Prostate gland (tissue), 2 donors: ENCODE data around the gene VPS72. TPM values are rescaled to one million over a fixed set of nuclear protein-coding genes. Genes with fewer than 3 reads are reported as not detected.

Experiments used
- DNase-seq: peaks from one replicate; pipeline ENCODE4 v3.0.0-alpha.2; 2019; ENCODE audit warnings: low spot score
- H3K27ac ChIP-seq, 2 donors: fragments of 200-600 bp; sonication (generic); 2 replicates each; pipeline ENCODE4 v1.5.1; 2017 to 2019
- H3K27me3 ChIP-seq: fragments of 200-600 bp; sonication (generic); replicated peaks from 2 replicates; pipeline ENCODE4 v1.5.1; 2019; ENCODE audit not compliant: insufficient read depth
- H3K36me3 ChIP-seq, 2 donors: fragments of 200-600 bp; sonication (generic); 1 replicate in 1 of 2; 2 replicates in 1 of 2; pipeline versions ENCODE4 v1.5.1 to v1.8.1; 2017 to 2019
- H3K4me1 ChIP-seq: fragments of 200-600 bp; sonication (generic); replicated peaks from 2 replicates; pipeline ENCODE4 v1.5.1; 2019
- H3K4me3 ChIP-seq, 2 donors: fragments of 200-600 bp; sonication (generic); 2 replicates each; pipeline ENCODE4 v1.5.1; 2017 to 2019
- H3K9me3 ChIP-seq: fragments of 200-600 bp; sonication (generic); 2 replicates; pipeline ENCODE4 v1.5.1; 2017
- POLR2A ChIP-seq: fragments of 450-650 bp; IDR thresholded peaks from one replicate; pipeline ENCODE4 v1.6.1; 2016; ENCODE audit warnings: antibody characterized with exemption, mild to moderate bottlenecking
- POLR2AphosphoS5 ChIP-seq: sonication (generic); formaldehyde crosslinking; IDR thresholded peaks from one replicate; pipeline ENCODE4 v1.6.1; 2017; ENCODE audit warnings: antibody characterized with exemption
- WGBS: methylation state at CpG from one replicate; pipeline ENCODE4 v1.1.5; 2018; 5-methylcytosine and 5-hydroxymethylcytosine counted together
- intact Hi-C: fragments of 100-400 bp; cut with DNase I; formaldehyde crosslinking; loops from one replicate; pipeline ENCODE4 v1.14.2; 2022
- total RNA-seq, 2 donors: library from RNA; depleted of rRNA; stranded (reverse); fragments of >200 nt; gene quantifications; one replicate each; pipeline ENCODE4 v1.1.0, GENCODE V29; 2016
- TF ChIP-seq, protein P1 (sequence below), 4 experiments: fragments of 200-600 bp in 2 of 4; fragments of 450-650 bp in 2 of 4; sonication (generic) in 2 of 4; IDR thresholded peaks; 1 replicate in 3 of 4; 2 replicates in 1 of 4; pipeline ENCODE4 v1.5.1; 2016 to 2019; ENCODE audit warnings: antibody characterized with exemption in 4 of 4, mild to moderate bottlenecking in 2 of 4, moderate library complexity in 2 of 4

VPS72 gene
- total RNA-seq, 2 donors from 2014 or later, result 49.4 to 52.7 TPM

DNA sequence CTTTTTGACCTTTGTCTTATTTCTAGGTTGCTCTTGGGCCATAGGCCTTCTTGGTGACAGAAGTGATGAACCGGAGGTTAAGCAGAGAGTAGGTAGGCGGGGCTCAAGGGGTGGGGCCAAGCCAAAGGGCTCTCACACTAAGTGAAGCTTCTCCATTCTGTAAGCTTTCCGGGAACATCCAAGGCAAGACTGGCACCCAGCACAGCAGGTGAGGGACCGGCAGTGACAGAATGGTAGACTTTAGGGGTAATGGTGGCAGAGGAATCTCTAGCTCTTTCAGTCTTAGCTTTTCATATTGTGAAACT is 33.5 kb downstream of the VPS72 start, which contains the start of gene TNFAIP8L2:
Gene TNFAIP8L2, plus strand, starts transcription at position 135 of the 305 bp plus-strand sequence. CDS start 2,049 bp downstream, outside the sequence.
- H3K36me3 ChIP-seq, result peaks cover 0 to 8% of the 10 kb centered on the region in 2 donors
- TF ChIP-seq POLR2A, result no peak
- TF ChIP-seq, protein P1, sequence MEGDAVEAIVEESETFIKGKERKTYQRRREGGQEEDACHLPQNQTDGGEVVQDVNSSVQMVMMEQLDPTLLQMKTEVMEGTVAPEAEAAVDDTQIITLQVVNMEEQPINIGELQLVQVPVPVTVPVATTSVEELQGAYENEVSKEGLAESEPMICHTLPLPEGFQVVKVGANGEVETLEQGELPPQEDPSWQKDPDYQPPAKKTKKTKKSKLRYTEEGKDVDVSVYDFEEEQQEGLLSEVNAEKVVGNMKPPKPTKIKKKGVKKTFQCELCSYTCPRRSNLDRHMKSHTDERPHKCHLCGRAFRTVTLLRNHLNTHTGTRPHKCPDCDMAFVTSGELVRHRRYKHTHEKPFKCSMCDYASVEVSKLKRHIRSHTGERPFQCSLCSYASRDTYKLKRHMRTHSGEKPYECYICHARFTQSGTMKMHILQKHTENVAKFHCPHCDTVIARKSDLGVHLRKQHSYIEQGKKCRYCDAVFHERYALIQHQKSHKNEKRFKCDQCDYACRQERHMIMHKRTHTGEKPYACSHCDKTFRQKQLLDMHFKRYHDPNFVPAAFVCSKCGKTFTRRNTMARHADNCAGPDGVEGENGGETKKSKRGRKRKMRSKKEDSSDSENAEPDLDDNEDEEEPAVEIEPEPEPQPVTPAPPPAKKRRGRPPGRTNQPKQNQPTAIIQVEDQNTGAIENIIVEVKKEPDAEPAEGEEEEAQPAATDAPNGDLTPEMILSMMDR (IDR thresholded peaks at IDR 0.05), result no peak
- no peak for TF ChIP-seq POLR2AphosphoS5
- 64% methylated on average over 4 of the region's 4 CpGs for WGBS
- DNase-seq, result no peak
- H3K4me3 ChIP-seq, result peak within 1 kb of the TSS; percentile 3 to 9
- H3K27ac ChIP-seq, result no peak within 1 kb of the TSS
- H3K27me3 ChIP-seq, result no peaks in the 10 kb centered on the region
- H3K9me3 ChIP-seq, result no peaks in the 10 kb centered on the region
- intact Hi-C loops, result loop anchor here (5.0 kb wide), 2 partner anchors 54 to 134 kb away; no protein-coding TSS in a partner anchor
- no peaks in the 10 kb centered on the region for H3K4me1 ChIP-seq

DNA sequence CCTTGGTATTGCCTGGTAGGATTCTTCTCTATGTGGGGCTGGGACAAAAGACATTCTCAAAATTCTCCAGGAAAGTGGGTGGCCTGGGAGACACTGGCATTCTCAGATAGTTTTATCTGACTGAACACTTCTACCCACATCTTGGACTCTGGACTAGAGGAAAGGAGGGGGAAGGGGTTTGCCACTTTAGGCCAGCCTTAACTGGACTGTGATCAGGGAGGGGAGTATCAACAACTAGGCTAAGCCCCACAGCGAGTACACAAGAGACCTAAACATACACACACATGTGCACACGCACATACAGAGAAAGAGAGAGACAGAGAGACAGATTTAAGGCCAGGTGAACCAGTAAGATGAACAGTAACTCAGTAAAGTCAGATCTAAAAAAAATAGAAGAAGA is 42.3 kb downstream of the VPS72 start:
- Histone ChIP-seq H3K4me3 (no peak overlapping the region), H3K27me3 (no peaks in the 10 kb centered on the region), H3K4me1 (no peaks in the 10 kb centered on the region), H3K36me3 (no peaks in the 10 kb centered on the region), H3K27ac (no peak overlapping the region), H3K9me3 (no peaks in the 10 kb centered on the region)
- intact Hi-C loops, result loop anchor here (5.0 kb wide), 1 partner anchor 80 kb away; no protein-coding TSS in a partner anchor
- TF ChIP-seq, protein P1 (IDR thresholded peaks at IDR 0.05), result no peak
- TF ChIP-seq POLR2AphosphoS5, result no peak
- no peak for TF ChIP-seq POLR2A
- WGBS, result 96% methylated on average over 2 of the region's 2 CpGs
- DNase-seq, result no peak

DNA sequence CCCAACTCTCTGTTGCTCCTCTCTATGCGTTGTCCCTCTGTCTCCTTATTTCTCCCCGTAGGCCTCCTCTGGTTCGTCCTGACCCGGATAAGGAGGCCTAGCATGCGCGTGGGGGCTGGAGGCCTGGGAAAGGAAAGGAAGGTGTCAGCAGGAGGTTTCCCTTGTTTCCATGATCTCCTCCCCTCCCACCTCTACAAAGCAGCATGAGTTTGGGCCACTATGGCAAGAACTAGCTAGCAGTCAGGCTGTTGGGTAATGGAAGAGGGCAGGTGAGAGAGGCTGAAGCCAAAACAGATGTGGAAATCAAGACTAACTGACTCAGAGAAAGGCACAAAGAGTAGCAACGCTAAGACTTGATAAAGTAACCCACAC is 42.9 kb downstream of the VPS72 start:
- 20% methylated on average over 7 of the region's 7 CpGs for WGBS
- Histone ChIP-seq H3K4me1 (no peaks in the 10 kb centered on the region), H3K27me3 (no peaks in the 10 kb centered on the region), H3K4me3 (peak overlapping the region; percentile 62 to 75), H3K36me3 (no peaks in the 10 kb centered on the region), H3K9me3 (no peaks in the 10 kb centered on the region), H3K27ac (peak overlapping the region; percentile 59 to 68)
- TF ChIP-seq, protein P1 (IDR thresholded peaks at IDR 0.05), result no peak
- no peak for TF ChIP-seq POLR2AphosphoS5
- TF ChIP-seq POLR2A, result no peak
- no peak for DNase-seq
- intact Hi-C loops, result loop anchor here (5.0 kb wide), 1 partner anchor 80 kb away; no protein-coding TSS in a partner anchor

DNA sequence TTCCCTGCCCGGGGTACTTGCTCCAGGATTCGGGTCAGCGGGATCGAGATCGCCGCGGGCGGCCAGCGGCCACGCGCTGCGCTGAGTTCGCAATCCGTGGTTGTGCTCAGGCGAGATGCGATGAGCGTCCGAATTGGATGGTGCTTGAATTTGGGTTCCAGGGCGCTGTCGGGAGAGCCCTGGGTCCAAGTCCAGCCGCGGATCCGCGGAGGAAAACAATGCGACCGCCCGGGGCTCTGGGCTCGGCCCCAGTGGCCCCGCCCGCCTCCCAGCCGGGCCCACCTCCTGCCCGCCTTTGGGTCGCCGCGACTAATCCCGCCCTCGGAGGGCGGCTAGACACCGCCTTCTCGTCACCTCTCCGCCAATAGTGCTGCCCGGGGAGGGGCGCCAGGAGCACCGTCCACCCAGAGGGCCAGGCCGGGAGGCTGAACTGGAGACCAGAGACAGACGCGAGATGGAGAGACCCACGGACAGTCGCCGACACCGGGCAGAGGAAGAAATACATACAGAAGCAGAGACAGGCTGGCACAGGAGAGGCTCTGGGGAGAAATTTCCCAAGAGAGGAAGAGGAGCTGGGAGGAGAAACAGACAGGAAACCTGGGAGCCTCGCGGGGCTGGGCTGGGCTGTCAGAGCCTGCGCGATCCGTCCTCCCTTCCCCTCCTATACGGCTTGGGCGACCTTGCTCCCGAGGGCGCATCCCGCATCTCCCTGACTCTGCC is 43.4 kb downstream of the VPS72 start, which contains the start of gene SEMA6C:
Gene SEMA6C, minus strand, starts transcription at position 220 of the 720 bp plus-strand sequence. CDS start 4,010 bp downstream, outside the sequence.
- under 1% methylated on average over 31 of the region's 61 CpGs for WGBS
- Histone ChIP-seq H3K27me3 (no peaks in the 10 kb centered on the region), H3K27ac (peak within 1 kb of the TSS; percentile 59 to 68), H3K4me3 (peak within 1 kb of the TSS; percentile 62 to 75), H3K4me1 (no peaks in the 10 kb centered on the region), H3K36me3 (no peaks in the 10 kb centered on the region), H3K9me3 (no peaks in the 10 kb centered on the region)
- intact Hi-C loops, result loop anchor here (5.0 kb wide), 1 partner anchor 79 kb away; no protein-coding TSS in a partner anchor
- TF ChIP-seq, protein P1 (IDR thresholded peaks at IDR 0.05), result peak in 1 of 4 experiments; percentile 22
- TF ChIP-seq POLR2AphosphoS5 (peak; percentile 95), POLR2A (peak; percentile 90)
- DNase-seq, result peak; percentile 94

DNA sequence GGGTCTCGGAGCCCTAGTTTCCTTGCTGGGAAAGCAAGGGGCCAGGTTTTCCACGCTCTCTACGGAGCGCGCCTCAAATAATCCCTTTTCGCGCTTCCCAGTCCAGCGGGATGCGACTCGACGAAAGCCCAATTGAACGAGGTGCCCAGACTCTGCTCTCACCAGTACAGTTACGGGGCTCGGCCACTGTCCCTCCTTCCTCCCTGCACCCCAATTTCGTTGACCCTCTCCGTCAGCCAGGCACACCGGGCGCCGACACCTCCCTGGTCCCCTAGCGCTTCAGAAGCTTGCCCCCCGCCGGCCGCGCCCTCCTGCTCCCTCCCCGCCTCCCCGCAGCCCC is 44.0 kb downstream of the VPS72 start:
- Histone ChIP-seq H3K36me3 (no peaks in the 10 kb centered on the region), H3K27ac (peak overlapping the region; percentile 59 to 68), H3K4me1 (no peaks in the 10 kb centered on the region), H3K27me3 (no peaks in the 10 kb centered on the region), H3K4me3 (peak overlapping the region; percentile 62 to 75), H3K9me3 (no peaks in the 10 kb centered on the region)
- DNase-seq, result no peak
- intact Hi-C loops, result loop anchor here (5.0 kb wide), 1 partner anchor 79 kb away; no protein-coding TSS in a partner anchor
- TF ChIP-seq, protein P1 (IDR thresholded peaks at IDR 0.05), result no peak
- no peak for TF ChIP-seq POLR2AphosphoS5
- no peak for TF ChIP-seq POLR2A
- 0% methylated on average over 26 of the region's 26 CpGs for WGBS
